ENCODE measurements around the gene CD302.

GRCh38 chr2:159775021-159775420, 23.0 kb downstream of the CD302 start:
- TF ChIP-seq, protein P1, sequence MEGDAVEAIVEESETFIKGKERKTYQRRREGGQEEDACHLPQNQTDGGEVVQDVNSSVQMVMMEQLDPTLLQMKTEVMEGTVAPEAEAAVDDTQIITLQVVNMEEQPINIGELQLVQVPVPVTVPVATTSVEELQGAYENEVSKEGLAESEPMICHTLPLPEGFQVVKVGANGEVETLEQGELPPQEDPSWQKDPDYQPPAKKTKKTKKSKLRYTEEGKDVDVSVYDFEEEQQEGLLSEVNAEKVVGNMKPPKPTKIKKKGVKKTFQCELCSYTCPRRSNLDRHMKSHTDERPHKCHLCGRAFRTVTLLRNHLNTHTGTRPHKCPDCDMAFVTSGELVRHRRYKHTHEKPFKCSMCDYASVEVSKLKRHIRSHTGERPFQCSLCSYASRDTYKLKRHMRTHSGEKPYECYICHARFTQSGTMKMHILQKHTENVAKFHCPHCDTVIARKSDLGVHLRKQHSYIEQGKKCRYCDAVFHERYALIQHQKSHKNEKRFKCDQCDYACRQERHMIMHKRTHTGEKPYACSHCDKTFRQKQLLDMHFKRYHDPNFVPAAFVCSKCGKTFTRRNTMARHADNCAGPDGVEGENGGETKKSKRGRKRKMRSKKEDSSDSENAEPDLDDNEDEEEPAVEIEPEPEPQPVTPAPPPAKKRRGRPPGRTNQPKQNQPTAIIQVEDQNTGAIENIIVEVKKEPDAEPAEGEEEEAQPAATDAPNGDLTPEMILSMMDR (conservative IDR thresholded peaks at IDR 0.05; ENCODE audit: low read depth, low read length), result no peak
- 0 out of 2 replicates have a peak, but pooled peaks have one; percentile 13 for TF ChIP-seq POLR2A (IDR thresholded peaks at IDR 0.05; ENCODE audit: low read depth, low read length)
- no peak for TF ChIP-seq RAD21 (IDR thresholded peaks at IDR 0.05; ENCODE audit: low read length)
- no peak for TF ChIP-seq CEBPB (IDR thresholded peaks at IDR 0.05; ENCODE audit: low read depth, low read length)
